Esophagus squamous epithelium (tissue), 4 donors: ENCODE results near the gene TMEM266.

ENCODE experiments used
- POLR2A ChIP-seq, 4 donors: fragments of 450-650 bp; IDR thresholded peaks; one replicate each; pipeline ENCODE4 v1.6.1; 2017; ENCODE audit warnings: antibody characterized with exemption in 4 of 4, mild to moderate bottlenecking in 4 of 4, moderate library complexity in 3 of 4
- TF ChIP-seq, protein P1 (sequence below), 6 experiments: fragments of 450-650 bp in 4 of 6; fragments of 200-600 bp in 2 of 6; sonication (generic) in 2 of 6; IDR thresholded peaks; one replicate each; pipeline ENCODE4 v1.5.1; 2016 to 2019; ENCODE audit warnings: antibody characterized with exemption in 6 of 6, mild to moderate bottlenecking in 4 of 6, moderate library complexity in 4 of 6

DNA sequence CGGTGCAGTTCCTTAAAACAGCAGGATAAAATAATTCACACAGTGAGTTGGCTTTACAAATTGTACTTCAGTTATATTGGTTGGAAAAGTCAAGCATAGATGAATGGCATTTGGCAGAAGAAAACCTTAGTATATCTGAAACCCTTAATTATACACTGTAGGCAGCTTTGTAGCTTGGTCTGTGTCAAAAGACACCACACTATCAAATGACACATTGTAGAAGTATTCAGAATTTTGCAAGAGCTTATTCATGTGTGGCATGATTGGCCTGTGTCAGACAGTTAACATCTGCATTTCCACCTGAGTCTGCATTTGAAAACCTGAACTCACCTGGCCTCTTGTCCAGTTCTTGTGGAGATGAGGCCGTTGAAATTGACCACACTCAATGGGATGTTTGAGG lies 13.8 kb downstream of the TMEM266 start:
- TF ChIP-seq, protein P1, sequence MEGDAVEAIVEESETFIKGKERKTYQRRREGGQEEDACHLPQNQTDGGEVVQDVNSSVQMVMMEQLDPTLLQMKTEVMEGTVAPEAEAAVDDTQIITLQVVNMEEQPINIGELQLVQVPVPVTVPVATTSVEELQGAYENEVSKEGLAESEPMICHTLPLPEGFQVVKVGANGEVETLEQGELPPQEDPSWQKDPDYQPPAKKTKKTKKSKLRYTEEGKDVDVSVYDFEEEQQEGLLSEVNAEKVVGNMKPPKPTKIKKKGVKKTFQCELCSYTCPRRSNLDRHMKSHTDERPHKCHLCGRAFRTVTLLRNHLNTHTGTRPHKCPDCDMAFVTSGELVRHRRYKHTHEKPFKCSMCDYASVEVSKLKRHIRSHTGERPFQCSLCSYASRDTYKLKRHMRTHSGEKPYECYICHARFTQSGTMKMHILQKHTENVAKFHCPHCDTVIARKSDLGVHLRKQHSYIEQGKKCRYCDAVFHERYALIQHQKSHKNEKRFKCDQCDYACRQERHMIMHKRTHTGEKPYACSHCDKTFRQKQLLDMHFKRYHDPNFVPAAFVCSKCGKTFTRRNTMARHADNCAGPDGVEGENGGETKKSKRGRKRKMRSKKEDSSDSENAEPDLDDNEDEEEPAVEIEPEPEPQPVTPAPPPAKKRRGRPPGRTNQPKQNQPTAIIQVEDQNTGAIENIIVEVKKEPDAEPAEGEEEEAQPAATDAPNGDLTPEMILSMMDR (IDR thresholded peaks at IDR 0.05) = no peak
- TF ChIP-seq POLR2A (IDR thresholded peaks at IDR 0.05) = no peak
